Astrocyte (in vitro differentiated cells and primary cell): ENCODE measurements around the gene COBL. TPM values are rescaled to one million over a fixed set of nuclear protein-coding genes. Genes with fewer than 3 reads are reported as not detected.

Source experiments
- DNase-seq: peaks from one replicate; pipeline ENCODE4 v3.0.0-alpha.2; 2010; ENCODE audit warnings: low read depth
- FAIRE-seq: peaks from 2 replicates; lab custom pipeline; 2011; peaks lifted over from hg19 to GRCh38; lab: Jason Lieb, UNC
- H2AFZ ChIP-seq: 2 replicates; pipeline ENCODE4 v1.6.0; 2012; ENCODE audit warnings: low read depth, low read length, inconsistent platforms
- H3K27ac ChIP-seq: 2 replicates; pipeline ENCODE4 v1.5.1; 2011; ENCODE audit warnings: low read depth, low read length, inconsistent platforms
- H3K27me3 ChIP-seq: 2 replicates; pipeline ENCODE4 v1.6.0; 2011; ENCODE audit warnings: low read length, inconsistent platforms; ENCODE audit not compliant: insufficient read depth
- H3K36me3 ChIP-seq: 2 replicates; pipeline ENCODE4 v1.5.1; 2011; ENCODE audit warnings: low read length, inconsistent platforms; ENCODE audit not compliant: insufficient read depth
- H3K4me1 ChIP-seq: 2 replicates; pipeline ENCODE4 v1.5.1; 2011; ENCODE audit warnings: low read length, inconsistent platforms; ENCODE audit not compliant: insufficient read depth
- H3K4me2 ChIP-seq: 2 replicates; pipeline ENCODE4 v1.6.0; 2012; ENCODE audit warnings: low read length, inconsistent platforms
- H3K4me3 ChIP-seq: 2 replicates; pipeline ENCODE4 v1.5.1; 2011; ENCODE audit warnings: low read depth, mild to moderate bottlenecking, low read length, inconsistent platforms; ENCODE audit not compliant: insufficient read depth
- H3K79me2 ChIP-seq: 2 replicates; pipeline ENCODE4 v1.6.0; 2012; ENCODE audit warnings: mild to moderate bottlenecking, low read length, inconsistent platforms; ENCODE audit not compliant: insufficient read depth
- H3K9ac ChIP-seq: 2 replicates; pipeline ENCODE4 v1.6.0; 2012; ENCODE audit warnings: mild to moderate bottlenecking, low read length, inconsistent platforms
- H3K9me3 ChIP-seq: 2 replicates; pipeline ENCODE4 v1.5.1; 2012; ENCODE audit warnings: low read depth, mild to moderate bottlenecking, low read length, inconsistent platforms; ENCODE audit not compliant: insufficient read depth
- H4K20me1 ChIP-seq: 2 replicates; pipeline ENCODE4 v1.6.0; 2012; ENCODE audit warnings: low read length, inconsistent platforms; ENCODE audit not compliant: insufficient read depth
- H3K27ac Mint-ChIP-seq: one replicate; pipeline ENCODE4 v1.8.0; 2021; ENCODE audit warnings: mild to moderate bottlenecking, mixed read lengths; ENCODE audit not compliant: unreplicated experiment
- H3K27me3 Mint-ChIP-seq: one replicate; pipeline ENCODE4 v1.8.0; 2021; ENCODE audit warnings: low read depth, mixed read lengths; ENCODE audit not compliant: unreplicated experiment
- H3K36me3 Mint-ChIP-seq: one replicate; pipeline ENCODE4 v1.8.0; 2021; ENCODE audit warnings: low read depth, mixed read lengths; ENCODE audit not compliant: unreplicated experiment
- H3K4me1 Mint-ChIP-seq: one replicate; pipeline ENCODE4 v1.8.0; 2021; ENCODE audit warnings: low read depth, mixed read lengths; ENCODE audit not compliant: unreplicated experiment
- H3K4me3 Mint-ChIP-seq: one replicate; pipeline ENCODE4 v1.8.0; 2021; ENCODE audit warnings: mild to moderate bottlenecking, moderate library complexity, mixed read lengths; ENCODE audit not compliant: unreplicated experiment
- H3K9me3 Mint-ChIP-seq: one replicate; pipeline ENCODE4 v1.8.0; 2021; ENCODE audit warnings: mild to moderate bottlenecking, mixed read lengths; ENCODE audit not compliant: unreplicated experiment
- EZH2 ChIP-seq: IDR thresholded peaks from 2 replicates; pipeline ENCODE4 v1.6.1; 2012; ENCODE audit warnings: mild to moderate bottlenecking, low read length, inconsistent platforms; ENCODE audit not compliant: insufficient read depth
- total RNA-seq: library from RNA; stranded (reverse); gene quantifications from 2 replicates; pipeline ENCODE4 v1.2.1, GENCODE V29; 2021
- TF ChIP-seq, protein P1 (sequence below): IDR thresholded peaks from 2 replicates; pipeline ENCODE4 v1.5.1; 2011; ENCODE audit warnings: low read depth, mild to moderate bottlenecking, inconsistent platforms, low read length, moderate library complexity; ENCODE audit not compliant: insufficient read depth

Gene COBL
- total RNA-seq, 1 donor from 2014 or later: 6.4 TPM

DNA sequence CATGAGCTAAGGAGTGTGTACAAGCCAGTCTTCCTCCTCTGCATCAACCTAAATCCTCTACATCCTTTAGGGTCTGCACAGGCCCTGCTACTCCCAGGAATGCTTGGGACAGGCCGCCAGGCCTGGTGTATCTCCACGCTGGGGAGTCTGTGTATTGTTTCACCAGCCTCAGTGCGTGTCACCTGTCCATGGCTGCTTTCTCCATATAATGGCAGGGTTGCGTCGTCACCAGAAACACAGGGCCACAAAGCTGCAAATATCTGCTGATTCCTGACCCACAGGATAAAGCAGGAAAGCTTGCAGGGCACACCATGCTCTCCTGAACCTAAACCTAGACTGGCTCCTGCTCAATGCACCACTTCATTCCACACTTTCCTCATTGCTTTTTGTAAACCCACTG is 45.6 kb downstream of the COBL start:
- H3K9me3 ChIP-seq: no peaks in the 10 kb centered on the region
- H2AFZ ChIP-seq: no peak overlapping the region
- H4K20me1 ChIP-seq: no peaks in the 10 kb centered on the region
- H3K4me3 ChIP-seq: no peak overlapping the region
- no peak overlapping the region for H3K27ac ChIP-seq
- no peaks in the 10 kb centered on the region for H3K4me1 ChIP-seq
- H3K27me3 ChIP-seq: no peaks in the 10 kb centered on the region
- Mint-ChIP-seq H3K27me3 (no peaks in the 10 kb centered on the region), H3K27ac (no peak overlapping the region), H3K9me3 (no peaks in the 10 kb centered on the region), H3K36me3 (no peaks in the 10 kb centered on the region), H3K4me1 (no peaks in the 10 kb centered on the region), H3K4me3 (no peak overlapping the region)
- H3K36me3 ChIP-seq: no peaks in the 10 kb centered on the region
- no peaks in the 10 kb centered on the region for H3K79me2 ChIP-seq
- H3K9ac ChIP-seq: no peak overlapping the region
- no peak overlapping the region for H3K4me2 ChIP-seq
- TF ChIP-seq EZH2: no peak
- TF ChIP-seq, protein P1, sequence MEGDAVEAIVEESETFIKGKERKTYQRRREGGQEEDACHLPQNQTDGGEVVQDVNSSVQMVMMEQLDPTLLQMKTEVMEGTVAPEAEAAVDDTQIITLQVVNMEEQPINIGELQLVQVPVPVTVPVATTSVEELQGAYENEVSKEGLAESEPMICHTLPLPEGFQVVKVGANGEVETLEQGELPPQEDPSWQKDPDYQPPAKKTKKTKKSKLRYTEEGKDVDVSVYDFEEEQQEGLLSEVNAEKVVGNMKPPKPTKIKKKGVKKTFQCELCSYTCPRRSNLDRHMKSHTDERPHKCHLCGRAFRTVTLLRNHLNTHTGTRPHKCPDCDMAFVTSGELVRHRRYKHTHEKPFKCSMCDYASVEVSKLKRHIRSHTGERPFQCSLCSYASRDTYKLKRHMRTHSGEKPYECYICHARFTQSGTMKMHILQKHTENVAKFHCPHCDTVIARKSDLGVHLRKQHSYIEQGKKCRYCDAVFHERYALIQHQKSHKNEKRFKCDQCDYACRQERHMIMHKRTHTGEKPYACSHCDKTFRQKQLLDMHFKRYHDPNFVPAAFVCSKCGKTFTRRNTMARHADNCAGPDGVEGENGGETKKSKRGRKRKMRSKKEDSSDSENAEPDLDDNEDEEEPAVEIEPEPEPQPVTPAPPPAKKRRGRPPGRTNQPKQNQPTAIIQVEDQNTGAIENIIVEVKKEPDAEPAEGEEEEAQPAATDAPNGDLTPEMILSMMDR: no peak
- DNase-seq (no peak), FAIRE-seq (no peak)

DNA sequence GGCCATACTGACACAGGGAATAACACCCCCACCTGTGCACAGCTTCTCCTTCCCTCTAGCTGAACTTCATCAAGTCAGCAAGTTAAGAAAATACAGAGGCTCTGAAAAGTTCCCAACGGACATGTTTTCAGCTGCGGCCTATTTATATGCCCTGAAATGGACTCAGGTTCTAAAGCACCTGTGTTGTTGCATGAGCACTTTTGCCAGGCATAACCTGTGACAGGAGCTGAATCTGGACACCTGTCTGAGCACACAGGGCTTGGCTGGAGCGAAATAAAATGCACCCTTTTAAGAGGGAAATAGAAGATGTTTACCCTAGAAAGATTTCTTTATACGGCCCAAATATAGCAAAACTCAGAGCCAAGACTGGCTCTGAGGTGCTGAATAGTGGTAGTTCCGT is 46.7 kb downstream of the COBL start:
- no peaks in the 10 kb centered on the region for H3K9me3 Mint-ChIP-seq

DNA sequence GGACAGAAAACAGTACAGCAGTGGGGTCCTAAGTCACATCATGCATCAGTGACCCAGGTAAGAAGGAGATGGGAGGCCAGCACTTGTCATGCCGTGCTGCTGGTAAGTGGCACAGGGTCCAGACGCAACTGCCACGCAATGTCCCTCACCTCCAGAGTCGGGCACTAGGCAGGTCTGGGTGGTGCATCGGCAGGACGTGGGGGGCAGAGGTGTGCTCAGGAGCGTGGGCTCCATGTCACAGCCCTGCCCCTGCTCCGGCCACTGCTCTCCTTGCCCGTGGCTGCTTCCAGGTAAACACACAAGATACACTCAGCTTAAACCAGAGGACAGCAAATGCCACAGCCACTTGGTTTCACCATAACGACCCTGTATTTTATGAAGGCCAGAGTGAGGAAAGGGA is 47.3 kb downstream of the COBL start:
- Mint-ChIP-seq H3K27ac (no peak overlapping the region), H3K27me3 (no peaks in the 10 kb centered on the region), H3K36me3 (no peaks in the 10 kb centered on the region), H3K9me3 (no peaks in the 10 kb centered on the region), H3K4me1 (no peaks in the 10 kb centered on the region), H3K4me3 (no peak overlapping the region)
- H2AFZ ChIP-seq: no peak overlapping the region
- H3K36me3 ChIP-seq: no peaks in the 10 kb centered on the region
- no peak overlapping the region for H3K9ac ChIP-seq
- no peak overlapping the region for H3K4me3 ChIP-seq
- no peak for TF ChIP-seq EZH2
- TF ChIP-seq, protein P1: no peak
- H3K4me2 ChIP-seq: no peak overlapping the region
- no peak overlapping the region for H3K27ac ChIP-seq
- H4K20me1 ChIP-seq: no peaks in the 10 kb centered on the region
- H3K9me3 ChIP-seq: no peaks in the 10 kb centered on the region
- H3K79me2 ChIP-seq: no peaks in the 10 kb centered on the region
- no peaks in the 10 kb centered on the region for H3K4me1 ChIP-seq
- DNase-seq (no peak), FAIRE-seq (no peak)
- no peaks in the 10 kb centered on the region for H3K27me3 ChIP-seq

More for the DNA sequence above, 46.7 kb downstream of the COBL start:
- Histone ChIP-seq H3K9me3 (no peaks in the 10 kb centered on the region), H3K9ac (no peak overlapping the region), H4K20me1 (no peaks in the 10 kb centered on the region), H2AFZ (no peak overlapping the region), H3K36me3 (no peaks in the 10 kb centered on the region), H3K4me3 (no peak overlapping the region), H3K27ac (no peak overlapping the region), H3K4me1 (no peaks in the 10 kb centered on the region), H3K4me2 (no peak overlapping the region), H3K79me2 (no peaks in the 10 kb centered on the region), H3K27me3 (no peaks in the 10 kb centered on the region)
- Mint-ChIP-seq H3K36me3 (no peaks in the 10 kb centered on the region), H3K4me1 (no peaks in the 10 kb centered on the region), H3K27ac (no peak overlapping the region), H3K27me3 (no peaks in the 10 kb centered on the region), H3K4me3 (no peak overlapping the region)
- DNase-seq: no peak
- FAIRE-seq: no peak
- TF ChIP-seq EZH2: no peak
- TF ChIP-seq, protein P1: no peak
